ENCODE data around the gene POLD1. TPM values are rescaled to one million over a fixed set of nuclear protein-coding genes. Genes with fewer than 3 reads are reported as not detected.

Gene POLD1
- total RNA-seq, 1 donor from 2014 or later = 29.4 TPM

- DNase-seq (ENCODE audit: extremely low read depth, low read depth, low spot score) = no peak
Measured at GRCh38 chr19:50365434-50366306, 18.5 kb upstream of the POLD1 start, which contains the start of gene NAPSA. TSS of gene NAPSA (minus strand) at chr19:50365639. CDS start at chr19:50365621, 18 bp downstream.

DNA sequence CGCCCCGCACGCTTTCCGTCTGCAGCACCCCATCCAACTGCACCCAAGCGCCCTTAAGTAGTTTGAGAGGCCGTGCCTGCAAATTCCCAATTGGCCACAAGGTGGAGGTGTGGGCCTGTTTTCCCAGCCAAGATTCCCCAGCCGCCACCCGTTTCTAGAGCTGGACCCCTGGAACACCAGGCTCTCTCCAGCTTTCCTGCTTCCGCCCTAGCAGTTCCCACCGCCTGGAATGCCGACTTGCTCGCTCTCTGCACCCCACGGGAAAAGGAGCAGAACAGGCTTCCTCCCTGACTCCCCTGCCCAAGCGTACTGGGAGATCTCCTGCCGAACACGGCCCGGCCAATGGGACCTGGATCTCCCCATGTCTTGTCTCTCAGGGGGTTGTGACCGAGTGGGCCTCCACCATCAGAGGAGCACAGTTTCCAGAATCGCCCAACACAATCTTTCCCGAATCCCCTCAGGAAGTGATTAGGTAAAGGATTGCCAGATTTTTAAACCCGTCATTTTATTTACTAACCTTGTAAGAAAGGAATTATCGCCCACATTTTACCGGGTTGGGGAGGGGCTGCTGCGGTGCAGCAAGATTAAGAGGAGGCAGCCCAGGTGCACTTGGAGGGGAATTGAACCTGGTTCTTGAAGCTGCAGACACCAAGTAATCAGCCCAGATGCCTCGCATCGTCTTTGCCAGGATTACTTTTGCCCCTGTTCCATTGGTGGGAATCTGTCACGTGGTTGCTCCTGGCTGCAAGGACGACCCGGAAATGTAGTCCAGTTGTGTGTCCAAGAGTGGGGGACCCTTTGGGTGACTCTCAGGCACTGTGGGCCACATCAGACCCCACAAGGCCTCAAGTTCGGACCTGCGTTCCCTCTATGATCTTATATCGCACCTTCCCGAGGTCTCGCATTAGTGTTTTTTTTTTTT is 15.2 kb upstream of the POLD1 start:
- DNase-seq (ENCODE audit: extremely low read depth, low read depth, low spot score) = no peak

- no peak for DNase-seq (ENCODE audit: extremely low read depth, low read depth, low spot score)
Measured at GRCh38 chr19:50371914-50372475, 12.2 kb upstream of the POLD1 start.

DNA sequence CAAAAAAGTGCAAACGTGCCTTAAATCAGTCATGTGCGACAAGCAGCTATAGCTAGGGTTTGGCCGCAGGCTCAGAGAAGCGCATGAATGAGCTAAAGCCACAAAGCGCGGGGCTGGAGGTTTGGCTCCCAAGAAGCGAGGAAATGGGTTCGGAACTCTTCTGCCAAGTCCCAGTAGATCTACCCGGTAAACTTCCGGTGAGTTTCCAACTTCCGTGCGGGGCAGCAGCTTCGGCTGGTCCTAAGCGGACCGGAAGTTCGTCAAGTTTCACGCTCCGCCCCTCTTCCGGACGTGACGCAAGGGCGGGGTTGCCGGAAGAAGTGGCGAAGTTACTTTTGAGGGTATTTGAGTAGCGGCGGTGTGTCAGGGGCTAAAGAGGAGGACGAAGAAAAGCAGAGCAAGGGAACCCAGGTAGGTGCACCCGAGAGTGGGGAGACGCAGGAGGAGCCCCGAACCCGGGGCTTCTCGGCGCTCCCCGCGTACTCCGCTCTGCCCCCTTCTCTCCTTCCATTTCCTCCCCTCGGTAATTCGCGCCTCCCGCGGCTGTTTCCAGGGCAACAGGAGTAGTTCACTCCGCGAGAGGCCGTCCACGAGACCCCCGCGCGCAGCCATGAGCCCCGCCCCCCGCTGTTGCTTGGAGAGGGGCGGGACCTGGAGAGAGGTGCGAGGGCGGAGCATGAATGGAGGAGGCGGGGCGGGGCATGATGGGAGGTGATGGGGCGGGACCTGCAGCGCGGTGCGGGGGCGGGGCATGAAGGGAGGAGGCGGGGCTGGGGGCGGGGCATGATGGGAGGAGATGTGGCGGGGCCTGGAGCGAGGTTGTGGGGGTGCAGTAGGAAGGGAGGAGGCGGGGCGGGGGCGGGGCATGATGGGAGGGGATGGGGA is 7.7 kb upstream of the POLD1 start, which contains the start of gene NR1H2:
Gene NR1H2 (plus strand): TSS at position 292 of the 885 bp plus-strand sequence. CDS start 1,149 bp downstream, outside the sequence.
- peak; percentile 93 for DNase-seq (ENCODE audit: extremely low read depth, low read depth, low spot score)

DNA sequence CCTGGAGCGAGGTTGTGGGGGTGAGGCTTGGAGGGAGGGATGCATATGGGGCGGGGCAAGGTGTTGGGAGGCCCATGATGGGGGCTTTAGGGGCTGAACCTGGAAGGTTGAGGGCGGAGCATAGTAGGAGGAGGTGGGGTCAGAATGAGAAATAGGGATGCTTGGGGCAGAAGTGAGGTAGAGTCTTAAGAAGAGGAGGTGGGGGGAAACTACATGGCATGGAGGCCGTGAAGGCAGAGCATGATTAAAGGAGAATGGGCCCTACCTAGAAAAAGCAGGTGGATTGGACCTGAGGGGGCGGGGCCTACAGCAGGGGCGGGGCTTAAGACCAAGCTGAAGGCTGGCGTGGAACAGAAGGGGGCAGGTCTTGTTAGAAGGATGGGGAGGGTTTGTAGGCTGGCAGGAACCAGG is 7.1 kb upstream of the POLD1 start:
- DNase-seq (ENCODE audit: extremely low read depth, low read depth, low spot score) = no peak

- no peak for DNase-seq (ENCODE audit: extremely low read depth, low read depth, low spot score)
Measured at GRCh38 chr19:50377517-50377916, 6.6 kb upstream of the POLD1 start.

GRCh38 chr19:50378169-50378862 is 5.8 kb upstream of the POLD1 start:
- no peak for DNase-seq (ENCODE audit: extremely low read depth, low read depth, low spot score)

GRCh38 chr19:50378863-50379236 is 5.3 kb upstream of the POLD1 start:
- no peak for DNase-seq (ENCODE audit: extremely low read depth, low read depth, low spot score)

DNA sequence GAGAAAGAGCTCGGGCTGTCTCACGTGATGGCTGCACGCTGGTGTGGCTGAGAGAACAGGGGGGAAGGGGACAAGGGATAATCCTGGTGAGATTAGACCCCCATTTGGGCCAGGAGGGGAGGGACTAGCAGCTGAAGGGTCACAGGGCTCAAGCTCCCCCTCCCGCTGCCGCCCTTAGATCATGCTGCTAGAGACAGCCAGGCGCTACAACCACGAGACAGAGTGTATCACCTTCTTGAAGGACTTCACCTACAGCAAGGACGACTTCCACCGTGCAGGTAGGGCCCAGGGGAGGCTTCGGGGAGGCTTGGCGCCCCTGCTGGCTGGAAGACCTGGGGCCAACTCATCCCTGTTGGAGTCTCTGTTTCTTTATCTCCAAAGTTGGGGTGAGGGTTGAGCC is 4.5 kb upstream of the POLD1 start:
- no peak for DNase-seq (ENCODE audit: extremely low read depth, low read depth, low spot score)

- DNase-seq (ENCODE audit: extremely low read depth, low read depth, low spot score) = no peak
Measured at GRCh38 chr19:50380137-50380536, 4.0 kb upstream of the POLD1 start.

DNA sequence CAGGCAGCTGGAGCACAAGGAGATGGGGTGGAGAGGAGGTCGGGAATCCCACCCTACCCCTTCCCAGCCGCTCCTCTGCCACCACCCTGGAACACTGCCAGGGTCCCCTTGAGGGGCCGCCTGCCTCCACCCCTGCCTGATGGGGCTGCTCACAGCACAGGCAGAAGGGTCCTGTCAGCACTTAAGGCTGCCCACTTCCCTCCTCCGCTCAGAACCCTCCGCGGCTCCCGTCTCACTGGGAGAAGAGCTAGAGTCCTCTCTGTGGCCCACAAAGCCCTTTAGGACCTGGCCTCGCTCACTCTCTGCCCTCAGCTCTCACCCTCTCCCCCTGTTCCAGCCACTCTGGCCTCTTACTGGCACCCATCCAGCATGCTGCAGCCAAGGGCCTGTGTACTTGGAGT is 3.4 kb upstream of the POLD1 start:
- DNase-seq (ENCODE audit: extremely low read depth, low read depth, low spot score) = no peak

- no peak for DNase-seq (ENCODE audit: extremely low read depth, low read depth, low spot score)
Measured at GRCh38 chr19:50381881-50382729, 2.0 kb upstream of the POLD1 start.

DNA sequence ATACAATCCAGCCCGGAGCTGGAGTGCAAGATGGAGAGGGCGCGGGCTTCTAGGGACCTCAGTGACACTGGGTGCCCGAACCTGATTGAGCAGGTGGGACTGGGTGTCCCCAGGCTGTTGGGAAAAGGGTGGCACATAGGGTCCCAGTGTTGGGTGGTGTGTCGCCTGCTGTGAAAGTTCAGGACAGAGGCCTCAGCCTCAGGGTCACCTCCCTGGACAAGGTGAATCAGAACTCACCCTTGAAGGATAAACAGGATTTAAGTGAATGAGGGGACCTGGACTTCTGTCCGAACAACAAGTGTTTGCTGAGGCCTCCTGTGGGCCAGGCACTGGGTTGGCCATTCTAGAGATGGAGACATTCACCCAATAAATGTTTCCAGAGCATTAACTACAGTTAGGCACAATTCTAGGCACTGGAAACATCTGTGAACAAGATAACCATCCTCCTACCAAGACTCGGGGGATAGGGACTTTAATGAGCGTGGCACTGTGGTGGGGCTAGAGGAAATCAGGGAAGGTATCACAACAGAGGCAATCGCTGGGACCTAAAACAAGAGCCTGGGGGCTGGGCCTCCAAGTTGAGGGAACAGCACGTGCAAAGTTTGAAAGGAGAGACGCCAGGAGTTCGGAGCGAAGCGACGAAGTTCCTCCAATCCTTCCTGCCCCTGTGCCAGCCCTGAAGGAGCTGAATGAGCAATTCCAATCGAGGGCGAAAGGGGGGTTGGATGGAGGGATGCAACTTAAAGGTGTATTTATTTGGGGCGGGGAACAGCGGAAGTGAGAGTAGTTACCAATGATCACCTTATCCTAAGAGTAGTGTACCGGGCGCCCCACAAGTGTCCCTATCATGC is 921 bp upstream of the POLD1 start:
- no peak for DNase-seq (ENCODE audit: extremely low read depth, low read depth, low spot score)

DNA sequence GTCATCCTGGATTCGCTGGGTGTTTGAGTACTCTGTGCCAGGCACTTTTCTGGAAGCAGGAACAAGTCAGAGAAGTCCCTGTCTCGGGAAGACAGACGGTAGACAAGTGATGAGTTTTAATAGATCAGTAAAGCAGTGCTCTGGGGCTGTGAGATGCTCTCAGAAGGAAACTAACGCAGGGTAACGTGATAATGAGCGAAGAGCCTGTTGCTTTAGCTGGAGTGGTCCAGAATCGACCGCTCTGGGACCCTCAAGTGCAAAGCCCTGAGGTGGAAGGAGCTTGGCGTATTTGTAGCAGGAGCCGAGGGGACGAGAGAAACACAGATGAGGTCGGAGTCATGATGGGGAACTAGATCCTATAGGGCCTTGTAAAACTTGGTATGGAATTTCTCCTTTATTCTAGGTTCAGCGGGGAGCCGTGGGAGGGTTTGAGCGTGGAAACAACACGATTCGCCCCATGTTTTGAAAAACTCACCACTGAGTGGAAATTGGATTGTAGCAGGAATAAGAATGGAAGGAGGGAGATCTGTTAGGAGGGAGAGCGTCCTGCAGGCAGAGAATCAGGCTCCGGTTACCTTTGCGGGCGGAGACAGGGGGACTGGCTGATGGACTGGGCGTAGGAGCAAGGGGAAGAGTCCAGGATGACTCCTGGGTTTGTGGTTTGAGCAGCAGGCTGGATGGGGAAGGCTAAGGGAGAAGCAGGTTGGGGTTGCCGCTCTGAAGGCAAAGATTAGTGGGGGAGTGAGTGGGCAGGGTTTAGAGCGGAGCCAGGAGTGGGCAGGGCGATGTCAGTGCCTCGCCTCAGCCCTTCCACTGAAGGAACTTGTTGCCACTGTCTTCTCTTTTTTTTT is 763 bp downstream of the POLD1 start:
- no peak for DNase-seq (ENCODE audit: extremely low read depth, low read depth, low spot score)

DNA sequence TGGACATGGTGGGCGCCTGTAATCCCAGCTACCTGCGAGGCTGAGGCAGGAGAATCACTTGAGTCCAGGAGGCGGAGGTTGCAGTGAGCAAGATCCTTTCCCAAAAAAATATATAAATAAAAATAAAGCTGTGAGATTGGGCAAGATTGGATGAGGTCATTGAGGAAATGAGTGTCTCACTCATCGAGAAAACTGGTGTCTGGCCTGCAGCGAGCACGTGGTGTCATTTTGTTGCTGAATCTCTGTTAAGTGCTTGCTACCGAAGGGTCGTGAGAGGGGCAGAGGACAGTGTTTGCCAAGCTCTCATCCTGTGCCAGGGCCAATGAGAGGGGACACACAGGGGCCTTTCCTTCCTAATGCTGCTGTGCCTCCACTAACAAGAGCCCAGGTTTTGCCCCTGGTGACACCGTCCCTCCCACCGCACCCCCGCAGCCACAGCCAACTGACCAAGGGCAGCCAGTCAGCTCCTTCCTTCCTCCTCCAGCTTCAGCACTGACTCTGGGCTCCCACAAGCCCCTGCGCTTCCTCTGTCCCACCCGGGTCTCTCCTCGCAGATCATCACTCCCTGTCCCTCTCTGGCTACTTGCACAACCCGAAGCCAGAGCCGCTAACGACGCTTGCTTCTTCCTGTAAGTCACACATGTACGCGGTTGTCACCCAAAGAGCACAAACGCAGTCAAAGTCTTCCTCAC is 3.2 kb downstream of the POLD1 start:
- no peak for DNase-seq (ENCODE audit: extremely low read depth, low read depth, low spot score)

GRCh38 chr19:50387868-50388245 is 3.7 kb downstream of the POLD1 start:
- DNase-seq (ENCODE audit: extremely low read depth, low read depth, low spot score) = no peak
